GM18507 (cell line): ENCODE results near the gene CD2.
"Not testable (repeated sequence)": the region's sequence is repeated elsewhere in the genome, so short reads cannot be mapped to it uniquely, and the experiment has no call there.

Experiments used
- DNase-seq: peaks from one replicate; pipeline ENCODE4 v3.0.0; 2011; ENCODE audit warnings: low read depth; ENCODE audit not compliant: insufficient read length; ENCODE audit errors: extremely low spot score
- FAIRE-seq: peaks from 2 replicates; lab custom pipeline; 2011; peaks lifted over from hg19 to GRCh38; lab: Jason Lieb, UNC

CD2 gene

GRCh38 chr1:116755681-116756080, 1.5 kb downstream of the CD2 start:
- no peak for DNase-seq
- no peak for FAIRE-seq

GRCh38 chr1:116756092-116756491, 1.9 kb downstream of the CD2 start:
- FAIRE-seq, DNase-seq: not testable (repeated sequence)

- not testable (repeated sequence) for DNase-seq, FAIRE-seq
Measured at GRCh38 chr1:116758456-116758815, 4.2 kb downstream of the CD2 start.

DNA sequence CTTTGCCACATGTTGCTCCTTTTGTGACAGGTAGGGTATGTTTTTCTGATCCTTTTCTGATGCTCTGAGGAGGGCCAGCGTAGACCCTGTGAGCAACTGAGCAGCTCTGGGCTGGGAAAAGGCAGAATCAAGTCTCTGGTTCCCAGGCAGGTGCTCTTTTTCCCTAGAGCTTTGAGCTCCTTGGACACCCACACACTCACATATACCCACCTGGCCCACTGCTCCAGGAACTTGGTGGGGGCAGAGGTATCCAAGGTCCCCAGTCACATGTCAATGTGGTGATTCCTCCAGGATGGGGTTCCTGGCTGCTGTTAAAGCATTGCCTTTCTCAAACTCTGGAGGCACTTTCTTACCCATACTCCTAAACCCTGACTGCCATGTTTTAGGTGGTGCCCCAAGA, 5.4 kb downstream of the CD2 start:
- FAIRE-seq, result no peak

GRCh38 chr1:116760487-116760886, 6.3 kb downstream of the CD2 start:
- FAIRE-seq (no peak), DNase-seq (no peak)

More for the DNA sequence above, 5.4 kb downstream of the CD2 start:
- DNase-seq, result no peak

DNA sequence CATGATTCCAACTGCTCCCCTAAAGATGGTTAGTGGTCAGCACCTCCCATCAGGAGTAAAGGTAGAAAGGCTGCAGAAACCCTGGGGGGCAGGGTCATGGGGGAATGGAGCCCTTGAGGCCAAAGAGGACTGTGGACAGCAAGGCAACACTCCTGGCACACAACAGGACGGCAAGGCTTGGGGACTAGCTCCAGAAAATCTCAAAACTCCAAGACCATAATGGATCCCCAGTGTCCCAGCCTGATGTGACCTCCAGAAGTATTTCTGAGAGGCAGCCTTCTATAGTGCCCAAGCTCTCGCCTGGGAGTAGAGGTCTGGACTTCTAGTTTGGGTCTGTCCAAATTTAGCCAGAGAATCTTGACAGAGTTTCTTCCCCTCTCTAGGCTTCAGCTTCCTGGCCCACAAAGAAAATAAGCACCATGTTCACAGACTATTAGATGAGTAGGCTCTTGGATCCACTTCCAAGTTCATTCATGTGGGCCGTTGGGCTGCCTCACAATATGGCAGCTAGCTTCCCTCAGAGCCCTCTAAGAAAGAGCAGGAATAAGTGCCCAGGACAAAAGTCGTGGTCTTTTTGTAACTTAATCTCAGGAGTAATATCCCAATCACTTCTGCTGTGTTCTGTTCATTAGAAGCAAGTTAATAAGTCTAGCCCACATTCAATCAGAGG, 6.9 kb downstream of the CD2 start:
- no peak for DNase-seq
- no peak for FAIRE-seq

GRCh38 chr1:116762281-116762680, 8.1 kb downstream of the CD2 start:
- DNase-seq, result no peak
- no peak for FAIRE-seq

DNA sequence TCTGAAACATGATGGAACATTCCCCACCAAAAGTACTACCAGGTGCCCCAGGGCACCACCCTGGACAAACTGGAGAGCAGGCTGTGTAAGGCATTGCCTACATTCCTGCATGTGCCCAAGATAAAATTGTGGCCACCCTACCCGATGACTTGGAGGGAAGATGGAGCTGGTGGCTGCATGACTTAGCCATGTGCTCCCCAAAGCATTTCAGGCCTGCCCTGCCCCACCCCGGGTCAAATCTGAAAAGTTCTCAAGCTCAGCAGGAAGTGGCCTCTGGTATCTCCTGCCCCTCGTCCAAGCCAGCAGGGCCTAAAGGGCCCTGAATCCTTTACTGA, 8.5 kb downstream of the CD2 start:
- FAIRE-seq (no peak), DNase-seq (no peak)

GRCh38 chr1:116763116-116763786, 9.0 kb downstream of the CD2 start:
- FAIRE-seq (no peak), DNase-seq (no peak)

GRCh38 chr1:116763787-116764465, 9.7 kb downstream of the CD2 start:
- FAIRE-seq, result no peak
- no peak for DNase-seq

- FAIRE-seq, result no peak
- no peak for DNase-seq
Measured at GRCh38 chr1:116764466-116764898, 10.3 kb downstream of the CD2 start.

GRCh38 chr1:116764906-116765862, 11.0 kb downstream of the CD2 start:
- DNase-seq (no peak), FAIRE-seq (no peak)

GRCh38 chr1:116765962-116766361, 11.7 kb downstream of the CD2 start:
- no peak for FAIRE-seq
- no peak for DNase-seq

- DNase-seq, result no peak
- no peak for FAIRE-seq
Measured at GRCh38 chr1:116766616-116767469, 12.6 kb downstream of the CD2 start.

- FAIRE-seq (no peak), DNase-seq (no peak)
Measured at GRCh38 chr1:116767782-116768382, 13.7 kb downstream of the CD2 start.

DNA sequence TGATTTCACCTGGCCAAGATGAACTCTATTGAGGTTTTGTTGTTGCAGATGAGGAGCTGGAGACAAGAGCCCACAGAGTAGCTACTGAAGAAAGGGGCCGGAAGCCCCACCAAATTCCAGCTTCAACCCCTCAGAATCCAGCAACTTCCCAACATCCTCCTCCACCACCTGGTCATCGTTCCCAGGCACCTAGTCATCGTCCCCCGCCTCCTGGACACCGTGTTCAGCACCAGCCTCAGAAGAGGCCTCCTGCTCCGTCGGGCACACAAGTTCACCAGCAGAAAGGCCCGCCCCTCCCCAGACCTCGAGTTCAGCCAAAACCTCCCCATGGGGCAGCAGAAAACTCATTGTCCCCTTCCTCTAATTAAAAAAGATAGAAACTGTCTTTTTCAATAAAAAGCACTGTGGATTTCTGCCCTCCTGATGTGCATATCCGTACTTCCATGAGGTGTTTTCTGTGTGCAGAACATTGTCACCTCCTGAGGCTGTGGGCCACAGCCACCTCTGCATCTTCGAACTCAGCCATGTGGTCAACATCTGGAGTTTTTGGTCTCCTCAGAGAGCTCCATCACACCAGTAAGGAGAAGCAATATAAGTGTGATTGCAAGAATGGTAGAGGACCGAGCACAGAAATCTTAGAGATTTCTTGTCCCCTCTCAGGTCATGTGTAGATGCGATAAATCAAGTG, 14.3 kb downstream of the CD2 start:
- DNase-seq (no peak), FAIRE-seq (no peak)

- no peak for FAIRE-seq
- DNase-seq, result no peak
Measured at GRCh38 chr1:116769104-116769452, 14.8 kb downstream of the CD2 start.

DNA sequence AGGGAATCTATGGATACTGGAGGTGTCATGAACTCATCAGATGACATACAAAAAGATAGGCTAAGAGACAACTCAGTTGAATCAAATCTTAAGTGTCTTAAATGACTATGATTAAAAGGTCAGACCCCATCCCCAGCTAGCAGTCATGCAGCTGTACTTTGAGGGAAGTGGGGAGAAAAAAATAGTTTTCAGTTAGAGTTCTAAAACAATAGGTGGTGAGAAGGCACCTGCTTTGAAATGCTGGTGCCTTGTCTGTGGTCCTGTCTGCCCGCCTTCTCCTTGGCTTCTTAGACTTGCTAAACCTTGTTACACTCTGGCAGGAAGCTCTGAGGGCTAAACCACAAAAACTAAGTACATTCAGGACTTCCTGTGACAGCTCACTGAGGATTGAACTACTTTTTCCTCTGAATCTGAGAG, 15.3 kb downstream of the CD2 start:
- FAIRE-seq (peak; percentile 86), DNase-seq (peak; percentile 36)
